GM18505 (cell line): ENCODE results near the gene ZNF662.

Source experiments
- ATAC-seq: cut with Tn5 transposase; IDR thresholded peaks from one replicate; pipeline ENCODE4 v1.9.1; 2021; ENCODE audit not compliant: unreplicated experiment
- POLR2A ChIP-seq: IDR thresholded peaks from 4 replicates; pipeline ENCODE4 v1.6.1; 2011; ENCODE audit warnings: borderline replicate concordance; ENCODE audit not compliant: insufficient read depth, insufficient read length; ENCODE audit errors: extremely low read depth

ZNF662 gene

GRCh38 chr3:42906070-42906847 is at the start of gene ZNF662:
TSS of gene ZNF662 (plus strand) at chr3:42906142. CDS start at chr3:42908115, 1,973 bp downstream.
- no peak for TF ChIP-seq POLR2A

GRCh38 chr3:42856544-42856943 is 49.4 kb upstream of the ZNF662 start:
- no peak for ATAC-seq
- TF ChIP-seq POLR2A, result no peak

More at GRCh38 chr3:42906070-42906847, at the start of gene ZNF662:
- no peak for ATAC-seq

- TF ChIP-seq POLR2A, result no peak
- no peak for ATAC-seq
Measured at GRCh38 chr3:42864321-42864950, 41.5 kb upstream of the ZNF662 start.

DNA sequence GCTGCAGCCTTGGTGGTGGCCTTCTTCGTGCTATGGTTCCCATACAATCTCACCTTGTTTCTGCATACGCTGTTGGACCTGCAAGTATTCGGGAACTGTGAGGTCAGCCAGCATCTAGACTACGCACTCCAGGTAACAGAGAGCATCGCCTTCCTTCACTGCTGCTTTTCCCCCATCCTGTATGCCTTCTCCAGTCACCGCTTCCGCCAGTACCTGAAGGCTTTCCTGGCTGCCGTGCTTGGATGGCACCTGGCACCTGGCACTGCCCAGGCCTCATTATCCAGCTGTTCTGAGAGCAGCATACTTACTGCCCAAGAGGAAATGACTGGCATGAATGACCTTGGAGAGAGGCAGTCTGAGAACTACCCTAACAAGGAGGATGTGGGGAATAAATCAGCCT is 40.7 kb upstream of the ZNF662 start:
- no peak for TF ChIP-seq POLR2A
- ATAC-seq, result no peak

GRCh38 chr3:42867138-42867537 is 38.8 kb upstream of the ZNF662 start:
- ATAC-seq, result no peak

DNA sequence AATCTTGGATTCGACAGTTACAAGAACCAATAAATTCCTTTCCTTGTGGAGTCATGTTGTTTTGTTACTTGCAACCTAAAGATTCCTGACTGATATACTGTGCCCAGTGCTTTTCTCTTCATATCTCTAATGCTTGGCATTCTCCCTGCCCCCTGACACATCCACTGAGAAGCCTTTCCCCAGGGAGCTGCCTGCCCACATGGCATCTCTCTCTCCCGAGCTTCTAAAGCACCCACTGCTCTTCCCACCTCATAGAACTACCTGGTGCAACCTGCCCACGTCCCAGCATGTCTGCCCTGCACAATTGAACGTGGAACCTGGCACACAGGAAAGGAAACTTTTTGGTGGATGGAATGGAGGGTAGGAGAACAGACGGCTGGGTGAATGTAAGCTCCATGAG is 37.1 kb upstream of the ZNF662 start:
- no peak for ATAC-seq
- TF ChIP-seq POLR2A, result no peak

More at GRCh38 chr3:42867138-42867537, 38.8 kb upstream of the ZNF662 start:
- TF ChIP-seq POLR2A, result no peak

DNA sequence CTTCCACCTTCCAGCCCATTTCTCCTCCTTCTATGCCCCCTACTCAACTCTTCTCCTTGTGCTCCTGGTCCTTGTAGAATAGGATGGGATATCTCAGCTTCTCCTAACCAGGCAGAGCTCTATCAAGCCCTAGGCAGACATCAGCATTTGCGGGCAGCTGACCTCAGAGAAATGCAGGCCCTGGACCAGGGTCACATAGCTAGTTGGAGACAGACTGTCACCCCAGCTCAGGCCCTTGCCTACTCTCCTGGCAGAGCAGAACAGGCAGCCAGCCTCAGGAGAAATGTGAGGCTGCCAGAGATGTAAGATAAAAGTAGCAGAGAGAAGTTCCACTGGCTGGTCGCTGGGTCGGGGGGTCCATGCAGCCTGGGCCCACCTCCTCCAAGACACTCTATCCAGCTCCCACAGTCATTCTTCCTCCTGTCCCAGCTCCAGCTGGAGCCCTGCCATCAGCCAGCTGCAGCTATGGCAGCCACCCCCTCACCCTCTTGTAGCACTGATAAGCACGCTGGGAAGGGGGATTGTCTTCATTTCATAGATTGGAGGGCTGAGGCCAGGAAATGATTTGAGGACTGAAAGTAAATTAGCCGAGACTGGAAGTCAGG is 34.2 kb upstream of the ZNF662 start:
- no peak for ATAC-seq
- no peak for TF ChIP-seq POLR2A

DNA sequence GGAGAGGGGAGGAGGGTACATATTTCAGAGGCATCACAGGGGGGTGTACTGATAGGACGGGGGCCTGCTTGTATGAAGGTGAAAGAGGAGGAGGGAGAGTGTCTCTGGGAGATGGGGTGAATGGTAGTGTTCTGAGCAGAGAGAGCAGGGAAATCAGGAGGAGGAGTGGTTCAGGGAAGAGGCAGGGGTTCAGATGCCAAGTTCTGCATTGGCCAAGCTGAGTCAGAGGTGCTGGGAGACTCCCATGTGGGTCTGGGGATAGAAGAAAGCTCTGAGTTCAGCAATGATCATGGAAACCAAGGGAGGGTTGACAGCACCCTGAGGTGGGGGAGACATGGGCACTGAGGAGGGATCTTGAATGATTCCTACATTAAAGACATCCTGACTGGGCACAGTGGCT is 33.2 kb upstream of the ZNF662 start:
- no peak for ATAC-seq
- TF ChIP-seq POLR2A, result no peak

- ATAC-seq, result no peak
- no peak for TF ChIP-seq POLR2A
Measured at GRCh38 chr3:42873221-42873982, 32.5 kb upstream of the ZNF662 start.

GRCh38 chr3:42874749-42875148 is 31.2 kb upstream of the ZNF662 start:
- no peak for ATAC-seq

GRCh38 chr3:42875325-42876151 is 30.4 kb upstream of the ZNF662 start, which contains the start of gene CYP8B1:
TSS of gene CYP8B1 (minus strand) at chr3:42875879. CDS start at chr3:42875816, 63 bp downstream.
- ATAC-seq, result no peak
- TF ChIP-seq POLR2A, result no peak

More at GRCh38 chr3:42874749-42875148, 31.2 kb upstream of the ZNF662 start:
- TF ChIP-seq POLR2A, result no peak

- ATAC-seq, result no peak
- no peak for TF ChIP-seq POLR2A
Measured at GRCh38 chr3:42876401-42876800, 29.5 kb upstream of the ZNF662 start.
